Type B pancreatic cell (in vitro differentiated cells): ENCODE measurements around the gene DNAJC15. TPM values are rescaled to one million over a fixed set of nuclear protein-coding genes. Genes with fewer than 3 reads are reported as not detected.

Source experiments
- DNase-seq: peaks from one replicate; pipeline ENCODE4 v3.0.0; 2021; ENCODE audit warnings: mixed read lengths; ENCODE audit not compliant: unreplicated experiment; ENCODE audit errors: extremely low spot score
- H3K27ac Mint-ChIP-seq: 2 replicates; pipeline ENCODE4 v1.8.0; 2021; ENCODE audit warnings: mild to moderate bottlenecking, mixed read lengths
- H3K27me3 Mint-ChIP-seq: 2 replicates; pipeline ENCODE4 v1.8.0; 2021; ENCODE audit warnings: mixed read lengths
- H3K36me3 Mint-ChIP-seq: 2 replicates; pipeline ENCODE4 v1.8.0; 2021; ENCODE audit warnings: mixed read lengths
- H3K4me1 Mint-ChIP-seq: one replicate; pipeline ENCODE4 v1.8.0; 2021; ENCODE audit warnings: mixed read lengths; ENCODE audit not compliant: unreplicated experiment
- H3K4me3 Mint-ChIP-seq: 2 replicates; pipeline ENCODE4 v1.8.0; 2021; ENCODE audit warnings: mild to moderate bottlenecking, mixed read lengths
- H3K9me3 Mint-ChIP-seq: 2 replicates; pipeline ENCODE4 v1.8.0; 2021; ENCODE audit warnings: mixed read lengths
- CTCF ChIP-seq: fragments of 200-600 bp; sonication (generic); conservative IDR thresholded peaks from 2 replicates; pipeline ENCODE4 v1.5.0; 2021; ENCODE audit warnings: antibody characterized with exemption, mild to moderate bottlenecking
- total RNA-seq: library from RNA; stranded (reverse); gene quantifications from 2 replicates; pipeline ENCODE4 v1.2.1, GENCODE V29; 2021; ENCODE audit warnings: low replicate concordance

The DNAJC15 gene
- total RNA-seq, 1 donor from 2014 or later: 19.7 TPM

GRCh38 chr13:42991898-42992763, 31.3 kb upstream of the DNAJC15 start, which contains the start of gene EPSTI1:
EPSTI1 (minus strand) TSS chr13:42992241; CDS start chr13:42992165, 76 bp downstream.
- Mint-ChIP-seq H3K9me3 (peaks cover 4% of the 10 kb centered on the region), H3K27ac (peak within 1 kb of the TSS; percentile 93), H3K36me3 (no peaks in the 10 kb centered on the region), H3K27me3 (no peaks in the 10 kb centered on the region), H3K4me3 (peak within 1 kb of the TSS; percentile 88), H3K4me1 (peaks cover 25% of the 10 kb centered on the region)
- DNase-seq: no peak
- no peak for TF ChIP-seq CTCF

GRCh38 chr13:42992764-42993122, 30.6 kb upstream of the DNAJC15 start:
- no peak for DNase-seq
- Mint-ChIP-seq H3K27ac (peak overlapping the region; percentile 93), H3K9me3 (peaks cover 4% of the 10 kb centered on the region), H3K4me1 (peaks cover 25% of the 10 kb centered on the region), H3K36me3 (no peaks in the 10 kb centered on the region), H3K27me3 (no peaks in the 10 kb centered on the region), H3K4me3 (peak overlapping the region; percentile 88)
- TF ChIP-seq CTCF: no peak

GRCh38 chr13:42994878-42995277, 28.5 kb upstream of the DNAJC15 start:
- Mint-ChIP-seq H3K9me3 (peaks cover 4% of the 10 kb centered on the region), H3K27me3 (no peaks in the 10 kb centered on the region), H3K36me3 (no peaks in the 10 kb centered on the region), H3K27ac (no peak overlapping the region), H3K4me1 (peaks cover 24% of the 10 kb centered on the region), H3K4me3 (no peak overlapping the region)
- no peak for TF ChIP-seq CTCF
- no peak for DNase-seq

- no peak for DNase-seq
- Mint-ChIP-seq H3K27me3 (no peaks in the 10 kb centered on the region), H3K9me3 (peaks cover 5% of the 10 kb centered on the region), H3K4me1 (peaks cover 11% of the 10 kb centered on the region), H3K4me3 (peak overlapping the region; percentile 52), H3K27ac (peak overlapping the region; percentile 84), H3K36me3 (no peaks in the 10 kb centered on the region)
- no peak for TF ChIP-seq CTCF
Measured at GRCh38 chr13:42996584-42996983, 26.8 kb upstream of the DNAJC15 start.

- H3K4me3 Mint-ChIP-seq: no peak overlapping the region
- peak overlapping the region; percentile 84 for H3K27ac Mint-ChIP-seq
- DNase-seq: no peak
- peaks cover 13% of the 10 kb centered on the region for H3K9me3 Mint-ChIP-seq
- TF ChIP-seq CTCF: no peak
- no peaks in the 10 kb centered on the region for H3K27me3 Mint-ChIP-seq
- H3K4me1 Mint-ChIP-seq: peaks cover 6% of the 10 kb centered on the region
- H3K36me3 Mint-ChIP-seq: no peaks in the 10 kb centered on the region
Measured at GRCh38 chr13:42997381-42997780, 26.0 kb upstream of the DNAJC15 start.
